HAP-1 (cell line): ENCODE results near the gene JHY.

Experiments used
- DNase-seq, 2 experiments: peaks; one replicate each; pipeline ENCODE4 v3.0.0-alpha.2; 2016 to 2020; ENCODE audit warnings: low spot score in 2 of 2
- H3K27me3 ChIP-seq: fragments of 250-450 bp; sonication (Bioruptor Pico); 2 replicates; pipeline ENCODE4 v1.5.1; 2020; ENCODE audit warnings: low read depth, mild to moderate bottlenecking, moderate library complexity
- H3K36me3 ChIP-seq: fragments of 250-450 bp; sonication (Bioruptor Pico); replicated peaks from 2 replicates; pipeline ENCODE4 v1.5.1; 2020; ENCODE audit warnings: mild to moderate bottlenecking
- H3K4me1 ChIP-seq: fragments of 250-450 bp; sonication (Bioruptor Pico); 2 replicates; pipeline ENCODE4 v1.5.1; 2020; ENCODE audit warnings: mild to moderate bottlenecking
- H3K4me3 ChIP-seq: fragments of 250-450 bp; sonication (Bioruptor Pico); 2 replicates; pipeline ENCODE4 v1.5.1; 2020; ENCODE audit warnings: mild to moderate bottlenecking, moderate library complexity
- H3K9me3 ChIP-seq: fragments of 250-450 bp; sonication (Bioruptor Pico); 2 replicates; pipeline ENCODE4 v1.5.1; 2020; ENCODE audit warnings: mild to moderate bottlenecking, moderate library complexity
- in situ Hi-C: fragments of 300-500 bp; cut with MboI; formaldehyde crosslinking; loops from 3 replicates; pipeline ENCODE4 v1.14.3; 2020; ENCODE audit warnings: low sequenced_read_pairs, inconsistent platforms, mixed read lengths

The JHY gene

DNA sequence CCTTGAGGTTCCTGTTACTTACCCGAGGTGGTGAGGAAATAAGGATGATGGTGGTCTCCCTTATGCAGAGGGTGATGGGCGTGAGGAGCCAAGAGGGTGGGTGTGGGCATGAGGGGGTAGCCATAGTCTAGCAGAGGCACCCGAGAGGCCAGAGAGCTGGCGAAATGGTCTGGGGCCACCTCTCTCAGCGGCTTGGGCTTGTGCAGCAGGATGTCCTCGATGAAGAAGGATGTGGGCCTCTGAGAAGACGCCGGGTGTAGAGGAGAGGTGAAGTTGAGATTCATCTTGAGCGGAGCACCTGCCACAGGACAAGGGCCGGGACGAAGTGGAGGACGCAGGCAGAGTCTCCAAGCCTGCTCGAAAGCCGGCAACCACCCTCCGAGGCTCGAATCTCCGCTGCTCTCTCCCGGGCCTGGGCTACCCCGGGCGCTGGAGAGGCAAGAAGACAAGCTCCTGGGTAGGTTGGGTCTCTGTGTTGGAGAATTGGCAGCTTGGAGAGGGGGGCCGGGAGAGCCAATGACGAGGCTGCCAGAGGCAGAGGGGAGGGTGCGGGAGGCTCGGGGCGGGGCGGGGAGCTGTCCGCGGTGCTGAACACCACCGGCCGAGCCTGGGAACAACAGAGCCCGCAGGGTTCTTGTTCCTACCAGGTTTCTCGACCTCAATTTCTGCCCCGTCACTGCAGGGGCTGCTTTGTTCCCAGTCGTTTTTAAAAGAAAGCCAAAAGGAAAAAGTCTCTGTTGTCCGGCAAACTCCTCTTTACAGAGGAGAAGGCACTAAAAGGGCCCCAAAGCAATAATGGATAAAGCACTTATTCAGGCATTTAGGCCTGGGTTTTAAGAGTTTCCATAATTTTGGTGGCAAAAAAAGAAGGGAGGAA is 99.1 kb downstream of the JHY start, which contains the start of gene BSX:
Gene BSX, minus strand, starts transcription at position 447 of the 877 bp plus-strand sequence. Its CDS starts 163 bp downstream, at position 284.
- in situ Hi-C loops: no loop called here
- Histone ChIP-seq H3K36me3 (no peaks in the 10 kb centered on the region), H3K9me3 (no peaks in the 10 kb centered on the region; the same call in 1 of the 2 replicates), H3K27me3 (peaks cover 90% of the 10 kb centered on the region), H3K4me1 (no peaks in the 10 kb centered on the region), H3K4me3 (no peak within 1 kb of the TSS)
- peak; percentile 49 to 83 for DNase-seq

DNA sequence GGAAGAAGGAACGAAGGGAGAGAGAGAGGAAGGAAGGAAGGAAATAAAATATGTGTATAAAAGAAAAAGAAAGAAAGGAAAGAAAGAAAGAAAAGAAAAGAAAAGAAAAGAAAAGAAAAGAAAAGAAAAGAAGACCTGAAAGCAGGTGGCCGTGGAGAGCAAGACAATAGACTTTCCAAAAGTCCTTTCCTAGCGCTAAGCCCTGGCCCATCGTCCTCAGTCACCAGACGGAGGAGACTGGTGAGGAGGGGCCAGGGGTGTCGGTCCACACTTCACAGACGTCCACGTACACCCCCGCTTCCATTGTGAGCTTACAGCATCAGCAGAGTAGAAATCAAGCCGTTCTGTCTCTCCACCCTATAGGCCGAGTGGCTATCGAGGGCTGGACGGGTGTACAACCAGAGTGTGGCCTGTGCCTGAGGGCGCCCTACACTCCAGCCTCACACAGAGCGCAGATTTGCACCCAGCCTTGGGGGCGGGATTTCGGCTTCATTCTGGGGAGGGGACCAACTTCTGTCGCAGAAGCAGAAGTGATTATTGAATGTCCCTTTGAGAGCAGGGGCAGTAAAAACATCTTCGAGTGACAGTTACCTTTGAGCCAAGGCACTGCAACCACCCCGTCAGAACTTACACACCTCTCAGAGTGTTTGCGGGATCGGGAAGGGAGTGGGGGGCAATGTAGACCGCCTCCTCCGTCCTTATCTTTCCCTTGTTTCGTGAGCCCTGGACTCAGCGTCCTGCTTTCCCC is 101.1 kb downstream of the JHY start:
- Histone ChIP-seq H3K36me3 (no peaks in the 10 kb centered on the region), H3K9me3 (no peaks in the 10 kb centered on the region; the same call in 1 of the 2 replicates), H3K4me1 (no peaks in the 10 kb centered on the region), H3K4me3 (no peak overlapping the region), H3K27me3 (peaks cover 75% of the 10 kb centered on the region)
- in situ Hi-C loops: no loop called here
- DNase-seq: no peak

DNA sequence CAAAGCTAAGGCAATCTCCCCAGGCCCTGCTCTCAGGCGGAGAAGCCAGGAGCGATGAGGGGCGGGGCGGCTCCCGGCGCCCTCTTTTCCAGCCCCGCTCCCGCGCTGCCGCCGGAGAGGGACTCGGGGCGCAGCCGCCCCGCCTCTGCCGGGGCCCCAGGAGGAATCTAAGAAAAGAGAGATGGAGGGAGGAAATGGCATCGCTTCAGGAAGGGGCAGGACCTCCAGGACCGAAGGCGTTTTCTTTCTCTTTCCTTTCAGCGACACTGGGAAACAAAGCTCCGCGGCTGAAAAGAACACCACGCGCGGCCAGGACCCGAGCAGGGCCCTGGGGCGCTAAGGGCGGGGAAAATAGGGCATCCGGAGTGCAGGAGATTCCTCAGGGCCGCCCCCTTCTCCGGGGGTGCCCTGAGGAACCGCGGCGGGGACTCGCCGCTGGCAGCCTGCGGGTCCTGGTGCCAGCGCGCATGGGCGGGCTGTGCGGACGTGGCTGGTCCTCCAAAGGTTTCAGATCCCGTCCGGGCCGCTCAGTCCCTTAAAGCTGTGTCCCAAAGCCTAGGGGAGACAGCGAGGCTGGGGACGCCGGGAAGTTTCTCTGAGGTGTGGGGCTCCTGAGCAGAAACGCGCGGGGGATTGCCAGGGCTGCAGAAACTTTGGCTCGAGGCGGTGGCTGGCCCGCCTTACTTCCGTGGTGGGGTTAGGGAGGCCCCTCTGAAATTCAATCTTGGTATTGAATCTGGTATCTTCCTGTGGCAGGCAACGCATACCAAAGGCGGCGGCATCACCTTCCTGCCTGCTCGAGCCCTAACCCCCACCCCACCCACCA is 101.8 kb downstream of the JHY start:
- Histone ChIP-seq H3K4me1 (no peaks in the 10 kb centered on the region), H3K36me3 (no peaks in the 10 kb centered on the region), H3K27me3 (peaks cover 73% of the 10 kb centered on the region), H3K9me3 (no peaks in the 10 kb centered on the region; the same call in 1 of the 2 replicates), H3K4me3 (peak overlapping the region; percentile 10; the same call in 1 of the 2 replicates)
- in situ Hi-C loops: no loop called here
- DNase-seq: no peak

DNA sequence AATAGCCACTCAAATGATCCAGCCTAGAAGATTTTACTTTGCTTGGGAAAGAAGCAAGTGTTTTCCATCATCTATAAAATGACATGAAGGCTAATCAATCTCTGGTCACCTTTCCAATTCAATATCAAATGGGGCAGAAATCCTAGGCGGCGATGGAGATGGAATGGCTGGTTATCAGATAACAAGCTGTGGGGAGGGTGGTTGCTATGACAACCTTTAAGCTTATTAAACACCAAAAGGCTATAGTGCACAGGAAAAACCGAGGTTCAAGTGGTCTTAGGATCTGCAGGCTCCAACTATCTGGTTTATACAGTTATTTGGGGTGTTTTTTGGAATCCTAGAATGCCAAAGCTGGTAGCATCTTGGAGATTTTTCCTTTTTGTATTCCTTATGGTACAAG is 113.0 kb downstream of the JHY start:
- no peak overlapping the region for H3K4me3 ChIP-seq
- in situ Hi-C loops: no loop called here
- H3K36me3 ChIP-seq: no peaks in the 10 kb centered on the region
- 0 out of 2 replicates have a peak, but pooled peaks cover 11% of the 10 kb centered on the region for H3K27me3 ChIP-seq
- H3K4me1 ChIP-seq: no peaks in the 10 kb centered on the region
- no peak for DNase-seq
- no peaks in the 10 kb centered on the region for H3K9me3 ChIP-seq

DNA sequence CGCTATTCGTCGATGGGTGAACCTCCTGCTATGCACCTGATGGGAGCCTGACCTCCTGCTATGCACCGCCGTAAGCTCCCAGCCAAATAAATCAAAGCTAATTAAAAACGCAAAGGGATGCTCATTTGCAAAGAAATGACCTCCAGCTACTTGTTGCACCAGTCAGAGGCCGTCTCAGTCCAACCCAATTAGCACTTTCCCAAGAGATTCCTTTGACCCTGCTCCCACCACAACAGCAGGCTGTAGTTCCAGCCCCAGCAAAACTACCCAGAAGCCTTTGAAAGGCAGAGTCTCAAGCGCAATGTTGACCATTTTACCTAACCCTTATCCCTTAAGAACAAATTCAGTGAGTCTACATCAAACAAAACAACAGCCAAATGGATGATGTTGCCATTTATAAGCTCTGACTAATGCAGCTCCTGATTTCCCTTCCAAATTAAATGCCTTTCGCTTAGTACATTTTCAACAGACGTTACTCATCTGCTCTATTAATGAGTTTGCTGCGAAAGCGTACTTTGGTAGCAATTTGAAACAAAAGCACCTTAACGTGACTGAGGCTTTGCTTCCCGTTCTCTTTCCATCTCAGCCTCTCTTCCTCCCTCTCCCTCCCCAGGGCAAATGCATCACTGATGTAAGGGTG is 116.3 kb downstream of the JHY start:
- DNase-seq: no peak
- Histone ChIP-seq H3K4me3 (no peak overlapping the region), H3K9me3 (no peaks in the 10 kb centered on the region), H3K36me3 (no peaks in the 10 kb centered on the region), H3K27me3 (0 out of 2 replicates have a peak, but pooled peaks cover 11% of the 10 kb centered on the region), H3K4me1 (no peaks in the 10 kb centered on the region)
- in situ Hi-C loops: no loop called here

DNA sequence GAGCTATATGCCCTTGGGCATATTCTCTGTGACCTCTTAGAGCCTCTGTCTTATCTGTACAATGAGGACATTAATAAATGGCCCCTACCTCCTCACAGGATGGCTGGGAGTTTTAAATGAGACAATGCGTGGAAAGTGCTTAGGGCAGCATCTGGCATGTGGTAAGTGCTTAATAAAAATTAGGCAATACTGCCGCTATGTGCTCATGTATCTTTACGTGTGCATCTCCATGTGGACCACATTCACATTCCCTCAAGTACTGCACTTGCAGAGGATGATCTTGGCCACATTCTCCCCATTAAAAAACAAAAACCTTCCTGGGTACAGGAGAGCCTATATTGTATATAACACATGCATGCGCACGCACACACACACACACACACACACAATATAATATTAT is 118.2 kb downstream of the JHY start:
- no peak for DNase-seq
- Histone ChIP-seq H3K4me1 (no peaks in the 10 kb centered on the region), H3K27me3 (0 out of 2 replicates have a peak, but pooled peaks cover 11% of the 10 kb centered on the region), H3K9me3 (no peaks in the 10 kb centered on the region), H3K4me3 (no peak overlapping the region), H3K36me3 (no peaks in the 10 kb centered on the region)
- in situ Hi-C loops: no loop called here

DNA sequence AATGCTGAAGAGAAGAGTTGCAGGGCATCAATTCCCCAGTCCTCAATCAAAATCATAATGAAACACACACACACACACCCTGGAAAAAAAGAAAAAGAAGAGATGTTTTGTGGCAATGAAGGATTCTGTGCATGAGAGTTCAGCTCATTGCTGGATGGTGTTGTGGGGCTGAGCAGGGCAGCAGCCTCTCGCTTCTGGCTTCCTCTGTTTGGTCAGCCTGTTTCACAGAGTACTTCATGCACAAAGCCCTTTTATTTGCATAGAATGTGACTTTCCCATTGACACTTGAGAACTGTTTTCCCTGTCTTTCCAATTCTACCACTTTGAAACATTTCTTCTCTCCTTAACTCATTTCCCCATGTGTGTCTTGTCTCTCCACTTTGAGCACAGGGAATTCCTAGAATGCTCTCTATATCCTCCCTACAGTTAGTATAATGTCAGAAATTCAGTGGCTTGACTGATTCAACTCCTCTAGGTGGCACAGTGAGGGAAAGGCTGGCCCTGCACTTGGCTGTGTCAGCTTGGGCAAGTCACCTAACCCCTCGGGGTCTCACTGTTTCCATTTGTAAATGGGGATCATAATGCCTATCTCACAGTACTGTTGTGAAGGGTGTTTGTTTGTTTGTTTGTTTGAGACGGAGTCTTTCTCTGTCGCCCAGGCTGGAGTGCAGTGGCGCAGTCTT is 124.4 kb downstream of the JHY start:
- no peaks in the 10 kb centered on the region for H3K9me3 ChIP-seq
- H3K4me1 ChIP-seq: no peaks in the 10 kb centered on the region
- DNase-seq: no peak
- H3K27me3 ChIP-seq: peaks cover 9% of the 10 kb centered on the region; the same call in 1 of the 2 replicates
- H3K4me3 ChIP-seq: no peak overlapping the region
- in situ Hi-C loops: no loop called here
- H3K36me3 ChIP-seq: no peaks in the 10 kb centered on the region
